Stomach (tissue), 9 donors: ENCODE measurements around the gene SCN11A. TPM values are rescaled to one million over a fixed set of nuclear protein-coding genes. Genes with fewer than 3 reads are reported as not detected.

ENCODE experiments used
- DNase-seq, 2 donors: peaks; one replicate each; pipeline versions ENCODE4 v3.0.0 to v3.0.0-alpha.2; 2013 to 2019
- H3K27ac ChIP-seq, 5 donors: fragments of 200-600 bp in 4 of 5; sonication (generic) in 4 of 5; one replicate each; pipeline ENCODE4 v1.5.1; 2013 to 2019; ENCODE audit warnings: mild to moderate bottlenecking in 1 of 5, moderate library complexity in 1 of 5
- H3K27me3 ChIP-seq, 3 donors: fragments of 200-600 bp; sonication (generic); one replicate each; pipeline ENCODE4 v1.5.1; 2017 to 2019; ENCODE audit warnings: mixed run types in 1 of 3
- H3K36me3 ChIP-seq, 4 donors: fragments of 200-600 bp; sonication (generic); 1 replicate in 3 of 4; 2 replicates in 1 of 4; pipeline ENCODE4 v1.5.1; 2016 to 2019
- H3K4me1 ChIP-seq, 4 donors: fragments of 200-600 bp; sonication (generic); one replicate each; pipeline ENCODE4 v1.5.1; 2016 to 2019
- H3K4me3 ChIP-seq, 4 donors: fragments of 200-600 bp; sonication (generic) in 3 of 4; one replicate each; pipeline ENCODE4 v1.5.1; 2016 to 2019; ENCODE audit warnings: mild to moderate bottlenecking in 1 of 4
- H3K9me3 ChIP-seq, 4 donors: fragments of 200-600 bp; sonication (generic); one replicate each; pipeline ENCODE4 v1.5.1; 2016 to 2019
- EP300 ChIP-seq: sonication (generic); formaldehyde crosslinking; IDR thresholded peaks from one replicate; pipeline ENCODE4 v1.6.1; 2017; ENCODE audit warnings: antibody characterized with exemption
- POLR2A ChIP-seq, 4 donors: fragments of 450-650 bp; IDR thresholded peaks; one replicate each; pipeline ENCODE4 v1.6.1; 2016; ENCODE audit warnings: antibody characterized with exemption in 4 of 4, control low read depth in 2 of 4, mild to moderate bottlenecking in 1 of 4, moderate library complexity in 1 of 4
- POLR2AphosphoS5 ChIP-seq, 3 donors: sonication (generic); formaldehyde crosslinking; IDR thresholded peaks; one replicate each; pipeline ENCODE4 v1.6.1; 2016; ENCODE audit warnings: antibody characterized with exemption in 3 of 3
- WGBS, 5 donors: extraction: QIAGEN DNeasy Blood & Tissue Kit in 3 of 5; methylation state at CpG; one replicate each; pipeline versions ENCODE4 v1.1.5 to v1.1.7; 2013 to 2018; 5-methylcytosine and 5-hydroxymethylcytosine counted together
- intact Hi-C: fragments of 100-400 bp; cut with DNase I; formaldehyde crosslinking; loops from one replicate; pipeline ENCODE4 v1.15.1; 2023; ENCODE audit warnings: low total_unique reads
- polyA plus RNA-seq, 3 donors: library from polyadenylated mRNA; stranded (reverse); fragments of 200-250 nt; gene quantifications; one replicate each; pipeline ENCODE4 v1.2.3, GENCODE V29; 2013
- total RNA-seq, 5 donors: library from RNA; depleted of rRNA; stranded (reverse); fragments of >200 nt; gene quantifications; one replicate each; pipeline versions ENCODE4 v1.1.0 to v1.2.3, GENCODE V29; 2014 to 2016
- TF ChIP-seq, protein P1 (sequence below), 7 experiments: fragments of 450-650 bp in 4 of 7; fragments of 200-600 bp in 3 of 7; sonication (generic) in 3 of 7; IDR thresholded peaks; one replicate each; pipeline ENCODE4 v1.5.1; 2016 to 2019; ENCODE audit warnings: antibody characterized with exemption in 7 of 7, control low read depth in 2 of 7, mild to moderate bottlenecking in 1 of 7
- donor health status: healthy with polysubstance abuse.
- donor health status: Bipolar disorder and iron deficiency.
- donor health status: healthy.

The SCN11A gene
- total and polyA plus RNA-seq, 8 donors = 0.14 to 1.1 (median 0.15) TPM; not detected in 5

GRCh38 chr3:39099738-39100499, 48.2 kb upstream of the SCN11A start:
- no peak for DNase-seq

DNA sequence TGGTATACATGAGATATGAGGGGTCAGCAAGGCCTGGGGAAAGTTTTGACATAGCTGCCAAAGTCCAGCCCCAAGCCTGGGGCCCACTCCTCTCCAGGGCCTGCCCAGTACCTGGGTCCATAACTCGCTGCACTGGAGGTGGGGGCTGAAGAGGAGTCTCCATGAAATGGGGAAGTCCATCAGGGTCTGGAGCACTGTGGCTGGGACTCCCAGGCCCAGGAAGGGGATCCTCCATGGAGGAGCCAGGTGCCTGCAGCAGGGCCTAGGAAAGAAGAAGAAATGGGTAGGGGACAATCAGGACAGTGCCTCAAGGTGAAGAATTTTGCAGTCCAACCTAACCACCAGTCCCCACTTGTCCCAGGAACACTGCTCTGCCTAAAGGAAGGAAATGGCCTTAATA, 47.5 kb upstream of the SCN11A start:
- Histone ChIP-seq H3K27me3 (no peaks in the 10 kb centered on the region), H3K4me1 (peaks cover 9 to 55% (median 22%) of the 10 kb centered on the region in 4 donors), H3K9me3 (no peaks in the 10 kb centered on the region), H3K27ac (no peak overlapping the region), H3K4me3 (no peak overlapping the region), H3K36me3 (peaks cover 51 to 88% (median 72%) of the 10 kb centered on the region in 4 donors)
- TF ChIP-seq POLR2AphosphoS5 (IDR thresholded peaks at IDR 0.05) (no peak), EP300 (no peak), POLR2A (IDR thresholded peaks at IDR 0.05) (no peak)
- TF ChIP-seq, protein P1, sequence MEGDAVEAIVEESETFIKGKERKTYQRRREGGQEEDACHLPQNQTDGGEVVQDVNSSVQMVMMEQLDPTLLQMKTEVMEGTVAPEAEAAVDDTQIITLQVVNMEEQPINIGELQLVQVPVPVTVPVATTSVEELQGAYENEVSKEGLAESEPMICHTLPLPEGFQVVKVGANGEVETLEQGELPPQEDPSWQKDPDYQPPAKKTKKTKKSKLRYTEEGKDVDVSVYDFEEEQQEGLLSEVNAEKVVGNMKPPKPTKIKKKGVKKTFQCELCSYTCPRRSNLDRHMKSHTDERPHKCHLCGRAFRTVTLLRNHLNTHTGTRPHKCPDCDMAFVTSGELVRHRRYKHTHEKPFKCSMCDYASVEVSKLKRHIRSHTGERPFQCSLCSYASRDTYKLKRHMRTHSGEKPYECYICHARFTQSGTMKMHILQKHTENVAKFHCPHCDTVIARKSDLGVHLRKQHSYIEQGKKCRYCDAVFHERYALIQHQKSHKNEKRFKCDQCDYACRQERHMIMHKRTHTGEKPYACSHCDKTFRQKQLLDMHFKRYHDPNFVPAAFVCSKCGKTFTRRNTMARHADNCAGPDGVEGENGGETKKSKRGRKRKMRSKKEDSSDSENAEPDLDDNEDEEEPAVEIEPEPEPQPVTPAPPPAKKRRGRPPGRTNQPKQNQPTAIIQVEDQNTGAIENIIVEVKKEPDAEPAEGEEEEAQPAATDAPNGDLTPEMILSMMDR (IDR thresholded peaks at IDR 0.05) = no peak
- DNase-seq = no peak
- intact Hi-C loops = no loop called here
- whole genome bisulfite sequencing, 5 donors = 83 to 95% (median 91%) methylated on average over 1 of the region's 1 CpG

More at GRCh38 chr3:39099738-39100499, 48.2 kb upstream of the SCN11A start:
- peaks cover 46 to 82% (median 65%) of the 10 kb centered on the region in 4 donors for H3K36me3 ChIP-seq
- no peak overlapping the region for H3K27ac ChIP-seq
- H3K9me3 ChIP-seq = no peaks in the 10 kb centered on the region
- intact Hi-C loops = no loop called here
- WGBS, 5 donors = 93 to 100% (median 100%) methylated on average over 1 to 2 of the region's 2 CpGs
- H3K4me1 ChIP-seq = peaks cover 15 to 61% (median 29%) of the 10 kb centered on the region in 4 donors
- no peak overlapping the region for H3K4me3 ChIP-seq
- H3K27me3 ChIP-seq = no peaks in the 10 kb centered on the region
- TF ChIP-seq EP300 = no peak
- TF ChIP-seq POLR2A (IDR thresholded peaks at IDR 0.05) = no peak
- TF ChIP-seq POLR2AphosphoS5 (IDR thresholded peaks at IDR 0.05) = no peak

DNA sequence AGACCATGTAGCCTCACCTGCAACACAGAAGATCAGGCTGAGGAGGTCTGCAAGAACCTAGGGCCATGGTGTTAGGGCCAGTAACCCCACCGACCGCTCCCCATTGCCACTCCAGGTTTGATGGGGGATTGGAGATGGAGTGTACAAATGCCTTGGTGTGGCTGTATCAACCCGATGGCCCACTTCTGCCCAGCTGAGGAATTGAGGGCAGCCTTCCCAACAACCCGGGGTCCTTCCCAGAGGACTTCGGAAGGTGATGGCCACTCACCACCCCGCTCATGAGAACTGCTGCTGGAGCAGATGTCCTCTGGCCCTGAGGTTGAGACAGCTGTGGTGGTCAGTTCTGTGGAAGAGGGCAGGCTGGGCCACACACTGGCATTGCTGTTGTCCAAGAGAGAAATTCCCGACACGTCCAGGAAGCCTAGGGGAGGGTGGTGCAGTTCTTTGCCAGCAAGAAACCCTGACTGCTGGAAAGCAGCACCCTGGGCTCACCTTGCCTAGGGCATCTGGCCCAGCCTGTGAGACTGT, 46.8 kb upstream of the SCN11A start:
- Histone ChIP-seq H3K27me3 (no peaks in the 10 kb centered on the region), H3K9me3 (no peaks in the 10 kb centered on the region), H3K4me1 (peaks cover 2 to 48% (median 16%) of the 10 kb centered on the region in 4 donors), H3K27ac (no peak overlapping the region), H3K36me3 (peaks cover 51 to 95% (median 79%) of the 10 kb centered on the region in 4 donors), H3K4me3 (no peak overlapping the region)
- DNase-seq = no peak
- 83 to 100% (median 89%) methylated on average over 3 to 8 of the region's 8 CpGs for WGBS, 5 donors
- intact Hi-C loops = no loop called here
- TF ChIP-seq POLR2A (IDR thresholded peaks at IDR 0.05) (no peak), POLR2AphosphoS5 (IDR thresholded peaks at IDR 0.05) (no peak), EP300 (no peak)
- TF ChIP-seq, protein P1 (IDR thresholded peaks at IDR 0.05) = no peak

DNA sequence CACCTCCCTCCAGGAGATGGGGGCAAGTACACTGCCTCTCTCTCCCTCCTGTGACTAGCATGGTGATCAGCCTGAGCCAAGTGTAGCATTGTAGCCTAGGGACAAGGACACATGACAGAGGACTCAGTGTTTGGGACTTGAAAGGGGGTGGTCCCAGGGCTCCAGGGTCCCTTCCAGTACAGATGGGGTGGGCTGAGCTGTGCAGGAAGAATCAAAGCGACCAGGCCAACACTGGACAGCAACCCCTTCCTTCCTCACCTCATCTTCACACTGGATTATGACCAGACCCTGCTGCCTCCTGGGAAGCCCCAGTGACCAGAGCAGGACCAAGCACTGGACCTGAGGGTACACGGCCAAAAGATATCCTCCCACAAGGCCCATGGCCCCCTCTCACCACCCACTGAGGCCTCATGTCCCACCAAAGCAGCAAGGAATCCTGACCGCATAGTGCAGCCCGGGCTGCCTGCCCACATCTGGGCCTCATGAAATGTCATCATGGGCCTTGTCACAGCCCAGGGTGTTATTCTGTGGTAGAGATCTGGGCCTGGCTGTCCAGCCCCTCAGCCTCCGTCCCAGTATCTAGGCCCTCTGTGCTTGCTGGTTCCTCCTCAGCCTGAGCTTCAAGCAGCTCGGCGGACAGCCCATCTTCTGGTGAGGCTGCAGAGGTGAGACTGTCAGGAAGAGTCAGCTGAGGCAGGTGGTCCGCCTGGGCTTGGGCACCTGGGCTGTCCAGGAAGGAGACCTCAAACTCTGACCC, 46.1 kb upstream of the SCN11A start:
- H3K4me3 ChIP-seq = no peak overlapping the region
- no peaks in the 10 kb centered on the region for H3K9me3 ChIP-seq
- no peak for DNase-seq
- H3K36me3 ChIP-seq = peaks cover 54 to 96% (median 86%) of the 10 kb centered on the region in 4 donors
- TF ChIP-seq, protein P1 (IDR thresholded peaks at IDR 0.05) = no peak
- TF ChIP-seq EP300 = no peak
- no peak for TF ChIP-seq POLR2AphosphoS5 (IDR thresholded peaks at IDR 0.05)
- TF ChIP-seq POLR2A (IDR thresholded peaks at IDR 0.05) = no peak
- intact Hi-C loops = no loop called here
- H3K27me3 ChIP-seq = no peaks in the 10 kb centered on the region
- H3K27ac ChIP-seq = peak overlapping the region in 1 of 5 donors; percentile 23
- 84 to 100% (median 87%) methylated on average over 7 to 8 of the region's 8 CpGs for WGBS, 5 donors
- H3K4me1 ChIP-seq = peaks cover 0 to 41% (median 10%) of the 10 kb centered on the region in 4 donors
